GM15510 (cell line): ENCODE results near the gene ZNF500.
A peak's percentile ranks its signal among the peaks of the same experiment; 100 is the strongest.

ENCODE experiments used
- POLR2A ChIP-seq: IDR thresholded peaks from 3 replicates; pipeline ENCODE4 v1.6.1; 2011; ENCODE audit warnings: borderline replicate concordance; ENCODE audit not compliant: insufficient read length; ENCODE audit errors: extremely low read depth

The ZNF500 gene

GRCh38 chr16:4800290-4801041 lies 33.5 kb upstream of the ZNF500 start:
- TF ChIP-seq POLR2A = peak; percentile 52

- TF ChIP-seq POLR2A = no peak
Measured at GRCh38 chr16:4799171-4799855, 32.4 kb upstream of the ZNF500 start.

DNA sequence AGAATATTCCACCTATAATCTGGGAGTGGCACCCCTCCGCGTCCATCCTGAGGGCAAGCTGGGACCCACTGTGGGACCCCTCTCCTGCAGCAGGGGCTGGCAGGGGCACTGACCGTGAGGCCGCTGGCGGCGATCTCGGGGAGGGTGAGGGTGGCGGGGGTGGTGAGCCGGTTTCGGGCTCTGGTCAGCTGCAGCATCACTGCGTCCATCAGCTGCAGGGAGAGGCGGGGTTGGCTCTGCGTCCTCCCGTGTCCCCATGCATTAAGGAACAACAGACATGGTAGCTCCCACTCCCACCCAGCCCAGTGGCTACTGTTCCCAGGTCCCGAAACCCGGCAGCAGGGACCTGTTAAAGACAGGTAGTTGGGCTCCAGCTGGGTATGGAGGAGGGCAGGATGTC lies 31.5 kb upstream of the ZNF500 start:
- no peak for TF ChIP-seq POLR2A

- no peak for TF ChIP-seq POLR2A
Measured at GRCh38 chr16:4797805-4798252, 30.9 kb upstream of the ZNF500 start.

DNA sequence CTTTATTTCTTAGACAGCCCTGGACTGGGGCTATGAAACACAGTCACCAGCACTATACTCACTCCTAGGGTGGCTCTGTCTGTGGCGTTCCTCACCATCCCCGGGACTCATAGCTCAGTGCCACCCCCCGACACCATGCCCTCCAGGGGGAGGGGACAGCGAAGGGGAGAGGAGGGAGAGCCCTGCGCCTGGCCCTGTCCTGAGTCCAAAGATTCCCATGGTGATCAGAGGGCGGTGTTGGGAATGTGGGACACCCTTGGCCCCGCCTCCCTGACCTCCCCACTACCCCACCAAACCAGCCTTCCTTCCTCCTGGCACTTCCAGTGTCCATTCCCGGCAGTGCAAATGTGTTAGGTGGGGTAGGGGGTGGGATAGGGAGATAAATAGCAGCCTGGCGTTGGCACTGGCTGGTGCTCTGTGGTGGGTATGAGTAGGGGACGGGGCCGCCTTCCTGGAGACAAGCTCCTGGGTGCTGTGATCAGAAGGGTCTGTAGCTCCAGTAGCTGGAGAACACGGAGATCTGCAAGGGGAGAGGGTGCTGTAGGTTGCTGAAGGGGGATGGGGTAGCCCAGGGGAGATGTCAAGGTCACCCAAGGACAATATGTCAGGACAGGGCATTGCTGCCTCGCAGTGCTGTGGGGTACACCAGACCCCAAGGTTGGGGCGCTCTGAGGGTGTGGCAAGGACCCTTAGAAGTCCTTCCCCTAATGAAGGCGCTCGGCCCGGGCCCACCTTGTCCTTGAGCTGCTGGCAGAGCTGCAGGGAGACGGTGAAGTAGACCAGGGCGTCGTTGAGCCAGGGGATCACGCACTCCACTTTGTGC lies 30.2 kb upstream of the ZNF500 start:
- TF ChIP-seq POLR2A = no peak

DNA sequence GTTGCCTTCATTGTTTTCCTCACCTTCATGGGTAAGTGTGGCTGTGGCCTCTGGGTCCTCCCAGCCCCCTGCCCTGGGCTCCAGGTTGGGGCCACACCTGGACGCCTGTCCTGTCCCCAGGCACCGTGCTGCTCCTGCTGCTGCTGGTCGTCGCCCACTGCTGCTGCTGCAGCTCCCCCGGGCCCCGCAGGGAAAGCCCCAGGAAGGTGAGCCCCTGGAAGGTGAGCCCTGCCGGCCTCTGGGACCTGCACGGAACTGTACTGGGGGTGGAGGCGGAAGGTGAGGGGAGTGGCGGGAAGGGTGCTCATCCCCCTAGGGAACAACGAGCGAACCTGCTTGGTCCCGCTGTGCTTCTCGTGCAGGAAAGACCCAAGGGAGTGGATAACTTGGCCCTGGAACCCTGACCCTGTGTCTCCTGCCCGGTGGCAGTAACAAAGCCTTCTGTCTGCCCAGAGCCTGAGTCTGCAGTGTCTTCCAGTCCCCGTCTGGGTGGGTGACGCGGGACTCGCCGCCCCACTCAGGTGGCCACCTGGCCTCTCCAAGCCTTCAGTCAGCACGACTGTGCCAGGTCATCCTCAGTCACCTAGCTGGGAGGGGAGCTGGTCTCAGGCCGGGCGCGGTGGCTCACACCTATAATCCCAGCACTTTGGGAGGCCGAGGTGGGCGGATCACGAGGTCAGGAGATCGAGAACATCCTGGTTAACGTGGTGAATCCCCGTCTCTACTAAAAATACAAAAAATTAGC lies 29.0 kb upstream of the ZNF500 start:
- no peak for TF ChIP-seq POLR2A

DNA sequence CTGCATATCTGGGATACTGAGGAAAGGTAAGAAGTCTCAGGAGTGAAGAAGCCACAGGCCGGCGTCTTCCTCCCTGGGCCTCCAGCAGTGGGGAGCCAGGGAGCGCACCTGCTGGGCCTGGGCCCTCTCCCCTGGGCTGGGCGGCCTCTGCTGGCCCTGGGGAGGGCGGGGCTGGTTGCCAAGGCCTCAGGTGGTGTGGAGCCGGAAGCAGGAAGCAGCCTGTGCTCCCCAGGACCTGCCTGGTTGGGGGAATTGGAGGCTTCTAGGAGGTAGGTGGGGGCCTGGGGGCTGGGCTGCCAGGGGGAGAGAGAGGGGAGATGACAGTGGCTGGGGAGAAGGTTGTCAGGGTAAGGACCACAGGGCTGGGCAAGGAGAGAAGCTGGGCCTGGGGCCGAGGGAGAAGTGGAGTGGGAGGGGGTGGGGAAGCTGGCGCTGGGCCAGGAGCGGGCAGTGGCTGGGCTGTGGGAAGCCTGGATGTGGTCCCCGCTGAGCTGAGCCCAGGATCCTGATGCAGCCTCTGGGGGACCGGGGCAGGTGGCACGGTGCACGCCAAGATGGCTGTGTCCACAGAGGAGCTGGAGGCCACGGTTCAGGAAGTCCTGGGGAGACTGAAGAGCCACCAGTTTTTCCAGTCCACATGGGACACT lies 28.3 kb upstream of the ZNF500 start, which contains the start of gene SMIM22:
SMIM22 (plus strand) TSS at position 189 of the 647 bp plus-strand sequence; CDS start at position 555, 366 bp downstream.
- TF ChIP-seq POLR2A = no peak

DNA sequence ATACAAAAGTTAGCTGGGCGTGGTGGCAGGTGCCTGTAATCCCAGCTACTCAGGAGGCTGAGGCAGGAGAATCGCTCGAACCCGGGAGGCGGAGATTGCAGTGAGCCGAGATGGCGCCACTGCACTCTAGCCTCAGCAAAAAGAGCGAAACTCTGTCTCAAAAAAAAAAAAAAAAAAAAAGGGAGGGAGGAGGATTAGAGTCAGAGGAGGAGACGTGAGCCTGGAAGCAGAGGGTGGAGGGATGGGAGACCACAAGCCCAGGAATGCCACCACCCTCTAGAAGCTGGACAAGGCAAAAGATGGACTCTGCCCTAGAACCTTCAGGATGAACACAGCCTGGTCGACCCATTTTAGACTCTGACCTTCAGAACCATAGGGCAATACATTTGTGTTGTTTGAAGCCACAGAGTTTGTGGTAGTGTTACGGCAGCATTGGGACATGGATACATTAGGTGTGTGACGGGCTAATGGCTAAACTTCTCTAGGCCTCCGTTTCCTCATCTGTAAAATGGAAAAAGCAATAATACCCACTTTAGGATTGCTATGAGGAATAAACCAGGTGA lies 26.1 kb upstream of the ZNF500 start:
- TF ChIP-seq POLR2A = no peak

DNA sequence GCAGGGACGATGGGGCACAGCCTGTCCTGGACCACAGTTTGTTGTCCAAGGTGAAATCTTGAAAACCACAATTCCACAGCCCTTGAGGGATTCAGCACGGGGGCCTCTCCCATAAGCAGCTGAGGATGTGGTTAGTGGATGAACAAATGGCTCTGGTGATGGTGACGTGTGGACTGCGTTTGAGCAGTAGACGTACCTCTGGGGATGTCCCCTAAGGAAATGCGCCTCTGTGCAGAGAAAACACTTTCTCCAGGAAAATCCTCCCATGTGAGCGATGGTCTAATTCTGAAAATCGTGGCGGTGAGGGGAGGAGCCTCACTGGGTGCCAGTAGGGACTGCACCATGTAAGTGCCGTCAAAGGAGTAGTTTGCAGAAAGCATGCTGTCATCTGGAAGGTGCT lies 23.9 kb upstream of the ZNF500 start:
- TF ChIP-seq POLR2A = no peak

DNA sequence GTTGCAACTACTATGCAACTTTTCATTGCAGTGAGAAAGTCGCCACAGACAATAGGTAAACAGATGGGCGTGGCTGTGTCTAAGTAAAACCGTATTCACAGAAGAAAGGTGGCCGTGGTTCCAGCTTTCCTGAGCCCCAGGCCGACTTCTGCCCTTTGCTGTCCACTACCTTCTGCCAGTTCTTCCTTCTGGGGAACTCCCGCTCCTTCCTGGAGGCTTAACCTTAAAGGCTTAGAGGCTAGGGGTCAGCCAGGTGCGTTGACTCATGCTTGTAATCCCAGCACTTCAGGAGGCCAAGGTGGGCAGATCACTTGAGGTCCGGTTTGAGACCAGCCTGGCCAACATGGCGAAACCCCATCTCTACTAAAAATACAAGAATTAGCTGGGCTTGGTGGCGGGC lies 23.3 kb upstream of the ZNF500 start:
- no peak for TF ChIP-seq POLR2A

- no peak for TF ChIP-seq POLR2A
Measured at GRCh38 chr16:4788910-4789309, 21.9 kb upstream of the ZNF500 start.

- no peak for TF ChIP-seq POLR2A
Measured at GRCh38 chr16:4788489-4788889, 21.5 kb upstream of the ZNF500 start.

GRCh38 chr16:4787627-4788482 lies 20.9 kb upstream of the ZNF500 start, which contains the start of gene SEPTIN12:
Gene SEPTIN12 (minus strand): TSS chr16:4788345. CDS start chr16:4787645, 700 bp downstream.
- no peak for TF ChIP-seq POLR2A
